ENCODE data around the gene ERN1.
A peak's percentile ranks its signal among the peaks of the same experiment; 100 is the strongest.

Gene ERN1

DNA sequence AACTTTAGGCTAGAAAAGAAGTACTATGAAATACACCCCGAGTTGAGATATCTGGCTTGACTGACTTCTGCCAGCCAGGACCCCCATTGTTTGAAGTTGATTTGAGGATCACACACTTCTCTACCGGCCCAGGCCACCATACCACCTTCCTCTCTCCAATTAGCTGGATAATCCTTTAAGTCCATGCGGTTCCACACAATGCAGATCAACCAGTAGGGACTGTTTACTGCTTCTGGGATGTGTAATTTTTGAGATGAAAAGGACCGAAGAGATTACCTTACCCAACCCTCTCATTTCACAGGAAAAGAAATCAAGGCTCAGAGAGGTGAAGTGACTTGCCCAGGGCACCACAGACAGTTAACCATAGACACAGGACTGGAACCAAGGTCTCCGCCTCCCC is 20.5 kb downstream of the ERN1 start:
- DNase-seq (ENCODE audit: low read depth) = no peak

DNA sequence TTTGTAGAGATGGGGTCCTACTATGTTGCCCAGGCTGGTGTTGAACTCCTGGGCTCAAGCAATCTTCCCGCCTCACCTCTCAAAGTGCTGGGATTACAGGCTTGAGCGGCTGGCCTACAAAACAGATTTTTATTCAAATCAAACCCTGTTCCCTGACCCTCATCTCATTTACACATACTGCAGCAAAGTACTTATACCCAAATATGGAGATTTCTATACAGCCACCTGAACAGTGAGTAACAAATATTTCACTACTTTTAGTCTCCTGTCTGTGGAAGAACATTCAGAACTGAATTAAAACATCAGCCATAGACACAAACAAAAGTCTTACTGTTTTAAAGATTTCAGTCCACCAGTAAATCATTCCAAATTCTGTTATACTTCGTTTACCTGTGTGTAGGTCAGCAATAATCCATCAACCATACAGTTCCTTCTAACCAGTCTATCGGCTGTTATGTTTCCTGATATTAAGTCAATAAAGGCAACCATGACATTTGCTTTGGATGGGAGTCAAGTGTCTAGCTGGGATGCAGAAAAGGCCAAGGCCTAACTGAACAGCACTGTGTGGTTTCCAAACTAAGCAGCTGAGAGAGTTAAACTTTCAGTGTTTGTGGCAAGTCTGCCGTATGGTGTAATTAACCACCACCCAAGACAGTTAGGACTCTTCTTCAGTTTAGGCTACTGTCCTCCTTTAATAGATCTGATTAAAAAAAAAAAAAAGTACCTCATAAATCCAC is 22.3 kb downstream of the ERN1 start:
- no peak for DNase-seq (ENCODE audit: low read depth)

DNA sequence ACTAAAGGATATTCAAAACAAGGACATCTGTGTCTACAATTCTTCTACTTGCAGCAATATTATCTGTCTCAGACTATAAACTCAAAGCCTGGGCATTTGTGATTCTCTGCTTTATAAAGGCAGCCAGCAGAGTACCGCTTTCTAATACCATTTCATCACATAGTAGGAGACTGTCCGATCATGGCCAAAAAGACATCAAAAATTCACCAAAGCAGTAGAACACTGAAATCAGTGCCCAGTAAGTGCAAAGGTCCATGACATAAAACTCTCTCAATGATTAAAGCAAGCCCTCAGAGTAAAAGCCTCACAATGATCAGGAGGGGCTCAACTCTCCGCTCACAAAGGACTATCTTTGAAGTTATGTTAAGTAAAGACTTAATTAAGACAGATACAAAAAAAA is 23.0 kb downstream of the ERN1 start:
- DNase-seq (ENCODE audit: low read depth) = no peak

DNA sequence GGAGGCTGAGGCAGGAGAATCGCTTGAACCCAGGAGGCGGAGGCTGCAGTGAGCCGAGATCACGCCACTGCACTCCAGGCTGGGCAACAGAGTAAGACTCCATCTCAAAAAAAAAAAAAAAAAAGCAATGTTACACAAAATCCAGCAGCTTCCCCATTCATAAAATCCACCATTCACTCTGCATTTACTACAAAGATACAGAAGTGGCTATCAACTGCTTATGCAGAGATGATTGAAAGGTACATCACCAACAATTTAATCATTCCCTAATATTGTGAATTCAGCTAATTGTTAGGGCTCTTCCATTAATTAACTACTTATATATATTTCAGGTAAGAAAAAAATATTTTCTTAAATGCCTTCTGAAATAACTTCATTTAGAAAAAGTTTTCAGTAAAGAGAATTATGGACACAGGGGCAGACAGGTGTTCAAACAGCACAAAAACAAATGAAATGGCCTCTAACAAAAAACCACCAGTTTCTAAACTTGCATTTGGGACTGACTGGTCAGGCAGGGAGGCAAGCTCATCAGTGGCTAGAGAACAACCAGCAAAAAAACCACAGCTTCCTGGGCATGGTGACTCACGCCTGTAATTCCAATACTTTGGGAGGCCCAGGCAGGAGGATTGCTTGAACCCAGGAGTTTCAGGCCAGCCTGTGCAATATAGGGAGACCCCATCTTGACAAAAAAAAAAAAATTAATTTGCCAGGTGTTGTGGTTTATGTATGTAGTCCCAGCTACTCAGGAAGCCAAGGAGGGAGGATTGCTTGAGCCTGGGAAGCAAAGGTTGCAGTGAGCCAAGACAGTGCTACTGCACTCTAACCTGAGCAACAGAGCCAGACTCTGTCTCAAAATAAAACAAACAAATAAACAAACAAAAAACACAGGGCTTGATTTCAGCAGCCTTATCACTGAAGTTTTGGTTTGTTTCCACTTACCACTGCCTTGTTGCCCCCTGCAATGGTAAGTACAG is 26.3 kb downstream of the ERN1 start:
- no peak for DNase-seq (ENCODE audit: low read depth)

DNA sequence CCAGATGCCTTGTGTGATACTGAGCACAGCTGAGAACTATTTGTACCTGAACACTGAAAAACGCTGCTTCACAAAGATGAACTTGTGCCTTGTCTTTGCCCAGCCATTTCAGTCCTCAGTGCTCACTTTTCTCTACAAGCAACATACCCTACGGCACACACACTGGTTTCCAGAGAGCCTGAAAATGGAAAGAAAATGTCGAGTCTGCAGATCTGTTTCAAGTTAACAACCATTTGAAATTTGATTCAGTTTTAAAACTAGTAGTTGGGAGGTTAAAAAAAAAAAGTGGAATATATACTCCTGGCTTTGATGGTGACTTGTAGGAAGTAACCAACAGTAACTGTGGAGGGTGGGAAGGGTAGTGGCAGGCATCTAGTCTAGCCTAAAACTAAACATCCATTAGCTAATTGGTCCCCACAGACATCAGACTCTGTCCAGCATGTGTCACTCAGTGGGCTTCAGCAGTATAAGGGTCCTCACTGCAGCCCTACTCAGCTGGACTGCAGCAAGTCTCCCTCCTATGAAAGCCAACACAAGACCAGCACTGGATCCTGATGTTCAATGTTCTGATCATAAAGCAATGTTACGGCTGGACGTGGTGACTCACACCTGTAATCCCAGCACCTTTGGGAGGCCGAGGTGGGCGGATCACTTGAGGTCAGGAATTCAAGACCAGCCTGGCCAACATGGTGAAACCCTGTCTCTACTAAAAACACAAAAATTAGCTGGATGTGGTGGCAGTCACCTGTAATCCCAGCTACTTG is 27.1 kb downstream of the ERN1 start:
- DNase-seq (ENCODE audit: low read depth) = no peak

DNA sequence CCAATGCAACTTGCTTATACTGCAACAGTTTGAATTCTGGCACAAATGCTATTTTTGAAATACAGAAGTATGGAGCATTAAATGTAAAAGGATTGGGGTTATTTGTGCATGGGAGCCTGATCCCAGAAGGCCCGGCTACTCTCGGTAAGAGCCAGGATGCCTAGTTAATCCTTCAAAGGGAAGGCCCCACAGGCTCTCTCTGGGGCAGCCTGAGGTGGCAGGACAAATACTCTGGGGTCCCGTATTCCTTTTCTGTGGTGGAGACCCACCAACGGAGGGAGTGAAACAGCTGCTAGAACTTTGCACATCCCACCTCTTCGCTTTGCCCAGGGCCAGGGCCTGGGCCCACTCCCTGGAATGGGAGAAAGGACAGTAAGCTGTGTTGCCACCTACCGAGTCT is 30.4 kb downstream of the ERN1 start:
- DNase-seq (ENCODE audit: low read depth) = no peak

DNA sequence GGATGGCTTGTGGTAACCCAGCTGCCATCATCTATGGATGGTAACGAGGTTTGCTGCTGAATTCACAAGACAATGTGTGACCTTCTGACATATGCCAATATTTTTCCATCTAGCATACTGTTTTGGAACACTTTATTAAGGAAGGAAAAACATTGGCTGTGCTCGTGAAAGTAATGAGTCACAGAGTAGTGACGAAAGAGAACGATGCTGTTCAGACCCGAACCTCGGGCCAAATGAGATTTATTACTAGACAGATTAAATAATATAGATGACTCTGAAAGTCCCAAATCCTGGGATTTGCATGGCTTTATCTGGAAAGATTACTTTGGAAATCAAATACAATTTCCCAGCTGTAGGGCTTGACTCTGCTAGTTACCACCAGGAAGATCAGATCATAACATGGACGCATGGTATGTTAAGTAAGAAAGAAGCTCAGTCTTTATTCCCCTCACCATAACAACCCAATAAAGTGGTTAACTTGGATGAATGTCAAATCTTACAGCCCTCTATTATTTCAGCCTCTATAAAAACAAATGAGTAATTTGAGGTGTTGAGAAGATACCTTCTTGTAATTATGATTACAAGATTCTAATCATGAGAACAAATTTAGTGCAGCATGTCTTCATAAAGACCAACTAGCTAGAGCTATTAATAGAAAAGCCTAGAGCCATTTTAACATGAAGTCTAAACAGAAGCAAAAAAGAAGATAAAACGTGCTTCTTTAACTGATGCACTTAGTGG is 32.6 kb downstream of the ERN1 start:
- DNase-seq (ENCODE audit: low read depth) = peak; percentile 76

DNA sequence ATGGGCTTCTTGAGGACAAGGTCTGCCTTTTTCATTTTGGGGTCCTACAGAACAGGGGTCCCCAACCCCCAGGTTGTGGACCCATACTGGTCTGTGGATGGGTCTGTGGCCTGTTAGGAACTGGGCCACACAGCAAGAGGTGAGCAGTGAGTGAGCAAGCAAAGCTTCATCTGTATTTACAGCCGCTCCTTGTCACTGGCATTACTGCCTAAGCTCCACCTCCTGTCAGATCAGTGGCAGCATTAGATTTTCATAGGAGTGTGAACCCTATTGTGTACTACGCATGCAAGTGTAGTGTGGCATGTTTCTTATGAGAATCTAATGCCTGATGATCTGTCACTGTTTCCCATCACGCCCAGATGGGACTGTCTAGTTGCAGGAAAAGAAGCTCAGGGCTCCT is 33.9 kb downstream of the ERN1 start:
- no peak for DNase-seq (ENCODE audit: low read depth)

DNA sequence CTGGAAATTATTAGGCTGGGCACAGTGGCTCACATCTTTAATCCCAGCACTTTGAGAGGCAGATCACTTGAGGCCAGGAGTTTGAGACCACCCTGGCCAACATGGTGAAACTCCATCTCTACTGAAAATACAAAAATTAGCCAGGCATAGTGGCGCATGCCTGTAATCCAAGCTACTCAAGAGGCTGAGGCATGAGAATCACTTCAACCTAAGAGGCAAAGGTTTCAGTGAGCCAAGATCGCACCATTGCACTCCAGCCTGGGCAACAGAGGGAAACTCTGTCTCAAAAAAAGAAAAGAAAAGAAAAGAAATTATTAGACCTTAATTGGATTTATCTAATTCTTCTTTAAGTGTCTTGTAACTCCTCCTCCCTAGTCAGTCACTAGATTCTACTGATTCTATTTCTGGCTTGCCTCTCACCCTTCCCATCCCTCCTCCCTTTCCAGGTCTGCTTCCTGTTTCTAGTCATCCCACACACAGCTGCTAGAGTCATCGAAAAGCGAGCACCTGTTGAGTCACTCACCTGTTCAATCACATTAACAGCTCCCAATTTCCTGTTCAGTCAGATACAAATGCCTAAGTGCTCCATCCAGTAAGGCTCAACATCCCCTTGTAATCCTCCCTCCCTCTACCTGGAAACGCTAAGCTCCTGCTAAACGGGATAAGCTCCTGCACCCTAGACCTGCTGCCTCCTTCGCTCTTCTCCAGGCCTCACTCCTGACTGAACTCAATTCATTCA is 34.6 kb downstream of the ERN1 start:
- no peak for DNase-seq (ENCODE audit: low read depth)

DNA sequence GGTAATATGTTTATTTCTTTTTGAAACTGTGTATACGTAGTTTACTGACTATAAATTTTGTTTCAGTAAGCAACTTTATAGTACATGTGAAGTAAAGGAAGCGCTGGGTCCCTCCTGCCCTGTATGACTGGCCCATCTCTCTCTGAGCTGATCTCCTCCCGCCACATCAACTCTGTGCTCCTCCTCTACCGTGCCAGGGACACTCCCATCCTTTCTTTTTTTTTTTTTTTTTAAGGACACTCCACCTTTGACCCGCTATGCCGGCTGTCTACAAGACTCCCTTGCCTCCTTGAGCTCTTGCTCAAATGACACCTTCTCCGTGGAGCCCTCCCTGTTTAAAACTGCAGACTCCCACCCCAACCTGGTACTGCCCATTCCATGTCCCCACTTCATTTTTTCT is 35.5 kb downstream of the ERN1 start:
- DNase-seq (ENCODE audit: low read depth) = no peak

DNA sequence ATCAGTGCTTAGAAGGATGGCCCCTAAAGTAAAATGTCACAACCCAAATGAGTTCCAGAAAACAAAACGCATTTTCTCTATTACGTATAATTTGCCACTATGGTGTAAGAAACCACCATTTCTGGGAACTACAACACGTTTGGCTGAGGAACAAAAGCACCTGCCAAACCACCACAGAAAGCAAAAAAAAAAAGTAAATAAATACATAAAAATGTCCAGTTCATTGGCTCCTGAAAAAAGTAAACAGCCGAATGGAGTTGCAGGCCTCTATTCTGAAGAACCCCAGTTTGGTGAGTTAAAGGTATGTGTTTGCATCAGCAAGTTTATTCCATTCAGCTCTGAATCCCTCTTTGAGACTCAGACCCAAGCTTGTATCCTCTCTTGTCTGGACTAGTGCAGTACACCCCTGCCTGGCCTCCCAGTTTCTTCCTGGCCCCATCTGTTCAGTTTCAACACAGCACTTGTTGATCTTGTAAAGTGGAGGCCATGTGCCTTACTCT is 36.9 kb downstream of the ERN1 start:
- DNase-seq (ENCODE audit: low read depth) = no peak

DNA sequence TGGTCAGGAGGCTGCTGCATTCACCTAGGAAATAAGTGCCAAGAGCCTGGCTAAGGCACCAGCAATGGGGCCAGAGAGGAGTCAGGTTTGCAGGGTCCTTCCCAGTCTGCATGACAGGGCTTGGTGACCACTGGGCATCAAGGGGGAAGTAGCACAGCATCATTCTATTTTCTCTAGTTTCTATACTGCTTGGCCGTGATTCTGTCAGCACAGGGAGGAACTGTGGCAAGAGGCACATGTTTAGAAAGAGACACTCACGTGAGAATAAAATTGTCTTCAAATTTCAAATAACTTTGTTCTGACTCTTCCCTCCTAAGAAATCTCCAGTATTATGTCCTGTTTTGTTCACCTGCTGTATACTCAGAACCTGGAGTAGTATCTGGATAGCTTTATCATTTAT is 37.8 kb downstream of the ERN1 start:
- DNase-seq (ENCODE audit: low read depth) = no peak

DNA sequence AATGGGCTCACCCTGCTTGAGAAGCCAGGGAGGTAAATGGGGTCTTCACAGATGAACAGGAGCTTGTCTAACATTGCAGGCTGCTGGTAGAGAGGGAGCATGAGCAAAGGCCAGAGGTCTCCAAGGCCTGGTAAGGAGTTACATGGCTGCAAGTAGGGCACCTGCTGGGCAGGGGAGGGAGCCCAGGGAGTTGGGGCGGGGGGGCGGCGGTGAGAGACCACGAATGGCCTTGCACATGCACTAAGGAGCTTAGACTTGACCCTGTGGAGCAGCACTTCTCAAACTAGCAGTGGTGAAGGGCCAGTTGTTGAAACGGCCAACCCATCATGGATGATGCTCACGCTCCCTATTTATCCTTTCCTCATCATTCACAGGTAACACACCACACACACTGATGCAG is 38.4 kb downstream of the ERN1 start:
- no peak for DNase-seq (ENCODE audit: low read depth)

DNA sequence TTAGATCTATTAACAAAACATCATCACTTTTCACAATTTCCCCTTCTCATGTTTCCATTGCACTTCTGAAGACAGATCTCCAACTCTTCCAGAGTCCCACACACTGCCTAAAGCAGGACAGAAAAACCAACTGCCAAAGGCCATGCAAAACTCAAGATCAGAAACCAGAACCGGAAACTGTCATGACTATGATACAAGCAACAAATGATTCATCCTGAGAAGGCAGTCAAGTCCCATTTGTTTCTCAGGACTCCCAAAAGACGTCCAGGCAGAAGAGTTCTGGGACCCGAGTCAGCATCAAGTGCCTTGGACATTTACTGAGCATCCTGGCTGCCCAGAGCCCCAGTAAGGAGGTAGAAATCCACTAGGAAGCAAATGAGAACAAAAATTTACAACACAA is 38.8 kb downstream of the ERN1 start:
- no peak for DNase-seq (ENCODE audit: low read depth)

DNA sequence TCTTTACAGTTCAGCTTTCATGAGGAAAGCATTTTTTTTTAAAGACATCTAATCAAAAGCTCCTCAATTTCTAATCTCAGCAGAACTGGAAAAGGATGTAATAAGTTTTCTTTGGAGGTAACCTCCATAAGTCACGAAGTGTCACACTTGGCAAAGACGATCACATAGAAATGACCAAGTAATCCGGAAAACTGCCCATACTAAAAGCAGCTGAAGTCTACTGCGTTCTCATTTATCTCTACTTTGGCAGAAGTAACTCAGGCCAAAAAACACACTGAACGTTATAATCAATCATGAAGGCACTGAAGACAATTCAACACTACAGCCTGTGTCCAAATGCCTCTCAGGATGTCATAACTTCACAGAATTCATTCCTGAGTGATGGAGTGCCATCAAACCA is 39.8 kb downstream of the ERN1 start:
- no peak for DNase-seq (ENCODE audit: low read depth)

DNA sequence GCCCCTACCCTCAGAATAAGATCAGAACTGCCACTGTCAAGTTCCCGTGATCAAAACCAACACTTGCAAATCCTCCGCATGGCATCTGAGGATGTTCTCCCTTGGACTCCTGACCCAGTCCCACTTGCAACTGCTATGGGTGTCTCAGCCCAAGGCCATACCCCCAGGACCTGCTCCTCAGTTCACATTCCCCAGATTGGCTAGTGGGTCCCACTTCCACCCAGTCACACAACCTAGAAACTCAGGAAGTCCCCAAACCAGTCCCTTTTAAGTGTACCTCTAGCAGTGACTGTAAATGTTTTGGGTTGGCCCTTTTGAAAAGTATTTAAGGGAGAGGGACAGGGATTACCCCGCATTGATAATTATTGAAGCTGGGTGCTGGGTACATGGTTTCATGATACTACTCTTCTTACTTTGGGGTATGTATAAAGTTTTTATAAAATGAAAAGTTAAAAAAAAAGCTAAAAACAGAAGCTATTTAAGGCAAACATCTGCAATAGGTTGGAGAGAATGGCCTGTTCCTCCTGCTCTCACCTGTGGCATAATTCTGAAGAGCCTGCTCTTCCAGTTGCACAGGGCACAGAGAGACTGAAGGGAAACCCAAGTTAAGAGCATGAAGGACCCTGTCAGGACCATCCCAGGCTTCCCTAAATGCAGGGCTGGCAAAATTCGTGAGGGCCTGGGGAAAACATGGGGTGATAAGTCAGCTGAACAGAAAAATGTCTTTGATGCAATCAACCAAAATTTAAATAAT is 42.5 kb downstream of the ERN1 start:
- no peak for DNase-seq (ENCODE audit: low read depth)

DNA sequence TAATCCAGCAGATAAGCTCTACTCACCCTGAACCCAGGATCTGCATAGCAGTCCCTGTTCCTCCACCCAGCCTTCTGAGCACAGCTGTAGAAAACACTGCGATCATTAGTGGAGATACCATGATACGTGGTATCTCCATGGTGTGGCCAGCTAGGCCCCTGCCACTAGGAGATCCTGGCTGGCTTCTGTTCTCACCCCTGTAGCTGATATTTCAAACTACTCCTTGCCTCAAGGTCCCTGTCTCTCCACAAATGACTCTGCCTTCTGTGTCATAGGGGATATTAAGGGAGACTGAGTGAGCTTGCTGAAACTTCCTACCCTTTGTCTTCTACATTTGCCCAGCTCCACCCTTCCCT is 44.3 kb downstream of the ERN1 start:
- no peak for DNase-seq (ENCODE audit: low read depth)

DNA sequence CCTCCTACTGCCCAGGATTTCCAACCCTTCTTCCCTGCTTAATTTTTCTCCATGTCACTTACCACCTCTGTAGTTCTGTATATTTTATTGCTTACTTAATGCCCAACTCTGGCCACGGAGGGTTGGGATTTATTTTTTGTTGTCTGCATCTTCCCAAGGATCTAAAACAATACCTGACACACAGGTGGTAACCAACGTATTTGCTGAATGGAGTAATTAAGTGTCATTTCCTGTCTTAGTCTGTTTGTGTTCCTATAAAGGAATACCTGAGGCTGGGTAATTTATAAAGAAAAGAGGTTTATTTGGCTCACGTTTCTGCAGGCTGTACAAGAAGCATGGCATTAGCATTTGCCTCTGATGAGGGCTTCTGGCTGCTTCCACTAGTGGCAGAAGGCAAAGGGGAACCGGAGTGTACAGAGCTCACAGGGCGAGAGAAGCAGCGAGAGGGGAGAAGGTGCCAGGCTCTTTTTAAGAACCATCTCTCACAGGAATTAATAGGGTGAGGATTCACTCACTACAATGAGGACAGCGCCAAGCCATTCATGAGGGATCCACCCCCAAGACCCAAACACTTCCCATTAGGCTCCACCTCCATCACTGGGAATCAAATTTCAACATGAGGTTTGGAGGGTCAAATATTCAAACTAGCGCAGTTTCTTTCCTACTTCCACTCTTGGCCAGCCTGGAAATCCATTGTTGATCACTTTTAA is 44.8 kb downstream of the ERN1 start:
- no peak for DNase-seq (ENCODE audit: low read depth)

DNA sequence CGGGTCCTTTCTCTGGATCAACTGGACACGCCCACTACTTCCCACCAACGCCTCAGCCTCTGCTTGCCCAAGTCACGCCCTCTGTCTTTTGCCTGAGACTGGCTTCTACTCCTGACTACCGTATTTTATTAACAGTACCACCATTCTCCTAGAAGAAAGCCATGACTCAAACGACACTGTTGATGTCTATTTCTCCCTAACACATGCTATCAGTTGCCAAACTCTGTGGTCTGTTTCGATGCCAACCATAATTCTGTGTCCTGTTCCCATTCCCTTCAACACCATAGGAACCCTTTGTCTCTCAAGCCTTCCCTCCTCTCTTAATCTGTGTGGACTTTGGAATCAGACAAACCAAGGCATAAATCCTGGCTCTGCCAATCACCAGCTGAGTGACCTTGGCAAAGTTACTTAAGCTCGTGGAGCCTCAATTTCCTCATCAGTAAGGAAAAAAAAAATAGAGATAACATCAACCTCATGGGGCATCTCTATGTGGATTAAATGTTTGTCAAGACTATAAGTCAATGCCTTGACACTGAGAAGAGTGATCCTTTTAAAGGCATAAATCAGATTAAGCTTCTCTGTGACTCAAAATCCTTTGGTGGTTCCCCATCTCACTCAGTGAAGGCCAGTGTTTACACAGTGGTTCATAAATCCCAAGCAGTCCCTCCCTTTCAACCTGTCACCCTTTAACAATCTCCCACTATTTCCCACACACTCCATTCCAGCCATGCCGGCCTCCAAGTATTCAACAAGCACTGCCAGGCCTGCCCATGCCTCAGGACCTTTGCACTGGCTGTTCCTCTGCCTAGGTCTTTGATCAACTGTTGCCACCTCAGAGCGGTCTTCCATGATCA is 45.6 kb downstream of the ERN1 start:
- DNase-seq (ENCODE audit: low read depth) = peak; percentile 86
